ENCODE measurements around the gene NT5DC4.

The NT5DC4 gene

GRCh38 chr2:112772911-112773475, 52.2 kb downstream of the NT5DC4 start:
- no peaks in the 10 kb centered on the region for H3K9me3 Mint-ChIP-seq
- H3K27ac Mint-ChIP-seq (ENCODE audit: low read depth), result no peak overlapping the region
- DNase-seq (ENCODE audit: low spot score in 2 of 2) (no peak), ATAC-seq (replicated peaks; ENCODE audit: extremely low read depth, poor library complexity, severe bottlenecking) (no peak)
- H3K36me3 Mint-ChIP-seq (ENCODE audit: insufficient read depth), result peaks cover 1% of the 10 kb centered on the region
- no peak overlapping the region for H3K4me3 Mint-ChIP-seq
- H3K4me1 Mint-ChIP-seq, result peaks cover 27% of the 10 kb centered on the region
- no peaks in the 10 kb centered on the region for H3K27me3 Mint-ChIP-seq

- Mint-ChIP-seq H3K27ac (ENCODE audit: low read depth) (no peak overlapping the region), H3K4me1 (peaks cover 21% of the 10 kb centered on the region), H3K9me3 (no peaks in the 10 kb centered on the region), H3K36me3 (ENCODE audit: insufficient read depth) (peaks cover 1% of the 10 kb centered on the region), H3K27me3 (no peaks in the 10 kb centered on the region), H3K4me3 (no peak overlapping the region)
- DNase-seq (ENCODE audit: low spot score in 2 of 2), result no peak
- no peak for ATAC-seq (replicated peaks; ENCODE audit: extremely low read depth, poor library complexity, severe bottlenecking)
Observed at GRCh38 chr2:112773556-112773955, 52.7 kb downstream of the NT5DC4 start.

- Mint-ChIP-seq H3K4me3 (no peak overlapping the region), H3K4me1 (peaks cover 15% of the 10 kb centered on the region), H3K27me3 (no peaks in the 10 kb centered on the region), H3K36me3 (ENCODE audit: insufficient read depth) (peaks cover 1% of the 10 kb centered on the region), H3K27ac (ENCODE audit: low read depth) (no peak overlapping the region), H3K9me3 (no peaks in the 10 kb centered on the region)
- no peak for ATAC-seq (replicated peaks; ENCODE audit: extremely low read depth, poor library complexity, severe bottlenecking)
- DNase-seq (ENCODE audit: low spot score in 2 of 2), result no peak
Observed at GRCh38 chr2:112774536-112775285, 53.9 kb downstream of the NT5DC4 start.

GRCh38 chr2:112776113-112776512, 55.3 kb downstream of the NT5DC4 start:
- H3K4me1 Mint-ChIP-seq, result peaks cover 15% of the 10 kb centered on the region
- no peak for ATAC-seq (replicated peaks; ENCODE audit: extremely low read depth, poor library complexity, severe bottlenecking)

GRCh38 chr2:112777036-112777435, 56.2 kb downstream of the NT5DC4 start:
- ATAC-seq (replicated peaks; ENCODE audit: extremely low read depth, poor library complexity, severe bottlenecking) (no peak), DNase-seq (ENCODE audit: low spot score in 2 of 2) (no peak)
- Mint-ChIP-seq H3K4me3 (peak overlapping the region; percentile 39), H3K27ac (ENCODE audit: low read depth) (no peak overlapping the region), H3K36me3 (ENCODE audit: insufficient read depth) (peaks cover 1% of the 10 kb centered on the region), H3K9me3 (no peaks in the 10 kb centered on the region), H3K4me1 (peaks cover 15% of the 10 kb centered on the region), H3K27me3 (no peaks in the 10 kb centered on the region)

More at GRCh38 chr2:112776113-112776512, 55.3 kb downstream of the NT5DC4 start:
- Mint-ChIP-seq H3K27me3 (no peaks in the 10 kb centered on the region), H3K4me3 (no peak overlapping the region), H3K36me3 (ENCODE audit: insufficient read depth) (peaks cover 1% of the 10 kb centered on the region), H3K9me3 (no peaks in the 10 kb centered on the region), H3K27ac (ENCODE audit: low read depth) (peak overlapping the region; percentile 0)
- DNase-seq (ENCODE audit: low spot score in 2 of 2), result no peak

- no peak for ATAC-seq (replicated peaks; ENCODE audit: extremely low read depth, poor library complexity, severe bottlenecking)
- H3K27me3 Mint-ChIP-seq, result peaks cover 12% of the 10 kb centered on the region
- peaks cover 1% of the 10 kb centered on the region for H3K36me3 Mint-ChIP-seq (ENCODE audit: insufficient read depth)
- H3K27ac Mint-ChIP-seq (ENCODE audit: low read depth), result no peak overlapping the region
- H3K4me1 Mint-ChIP-seq, result peaks cover 15% of the 10 kb centered on the region
- H3K9me3 Mint-ChIP-seq, result no peaks in the 10 kb centered on the region
- DNase-seq (ENCODE audit: low spot score in 2 of 2), result no peak
- no peak overlapping the region for H3K4me3 Mint-ChIP-seq
Observed at GRCh38 chr2:112779598-112779997, 58.8 kb downstream of the NT5DC4 start.

GRCh38 chr2:112782234-112782799, 61.5 kb downstream of the NT5DC4 start:
- Mint-ChIP-seq H3K27ac (ENCODE audit: low read depth) (no peak overlapping the region), H3K9me3 (no peaks in the 10 kb centered on the region), H3K4me3 (no peak overlapping the region), H3K4me1 (peaks cover 3% of the 10 kb centered on the region), H3K36me3 (ENCODE audit: insufficient read depth) (no peaks in the 10 kb centered on the region), H3K27me3 (peaks cover 18% of the 10 kb centered on the region)
- no peak for ATAC-seq (replicated peaks; ENCODE audit: extremely low read depth, poor library complexity, severe bottlenecking)
- no peak for DNase-seq (ENCODE audit: low spot score in 2 of 2)

GRCh38 chr2:112783187-112783714, 62.4 kb downstream of the NT5DC4 start:
- DNase-seq (ENCODE audit: low spot score in 2 of 2) (no peak), ATAC-seq (replicated peaks; ENCODE audit: extremely low read depth, poor library complexity, severe bottlenecking) (no peak)
- no peaks in the 10 kb centered on the region for H3K36me3 Mint-ChIP-seq (ENCODE audit: insufficient read depth)
- no peaks in the 10 kb centered on the region for H3K4me1 Mint-ChIP-seq
- no peaks in the 10 kb centered on the region for H3K9me3 Mint-ChIP-seq
- peaks cover 18% of the 10 kb centered on the region for H3K27me3 Mint-ChIP-seq
- no peak overlapping the region for H3K4me3 Mint-ChIP-seq
- H3K27ac Mint-ChIP-seq (ENCODE audit: low read depth), result no peak overlapping the region

GRCh38 chr2:112784199-112785189, 63.7 kb downstream of the NT5DC4 start, which contains the start of gene IL1A:
Gene IL1A, minus strand, starts transcription at chr2:112784493. Its CDS starts 723 bp downstream, at chr2:112783770.
- no peaks in the 10 kb centered on the region for H3K4me1 Mint-ChIP-seq
- DNase-seq (ENCODE audit: low spot score in 2 of 2), result no peak
- no peak for ATAC-seq (replicated peaks; ENCODE audit: extremely low read depth, poor library complexity, severe bottlenecking)
- no peak within 1 kb of the TSS for H3K27ac Mint-ChIP-seq (ENCODE audit: low read depth)
- H3K27me3 Mint-ChIP-seq, result peaks cover 18% of the 10 kb centered on the region
- no peaks in the 10 kb centered on the region for H3K36me3 Mint-ChIP-seq (ENCODE audit: insufficient read depth)
- H3K9me3 Mint-ChIP-seq, result no peaks in the 10 kb centered on the region
- no peak within 1 kb of the TSS for H3K4me3 Mint-ChIP-seq

- ATAC-seq (replicated peaks; ENCODE audit: extremely low read depth, poor library complexity, severe bottlenecking) (no peak), DNase-seq (ENCODE audit: low spot score in 2 of 2) (no peak)
- H3K9me3 Mint-ChIP-seq, result no peaks in the 10 kb centered on the region
- H3K4me3 Mint-ChIP-seq, result no peak overlapping the region
- no peaks in the 10 kb centered on the region for H3K4me1 Mint-ChIP-seq
- H3K36me3 Mint-ChIP-seq (ENCODE audit: insufficient read depth), result no peaks in the 10 kb centered on the region
- H3K27ac Mint-ChIP-seq (ENCODE audit: low read depth), result no peak overlapping the region
- peaks cover 18% of the 10 kb centered on the region for H3K27me3 Mint-ChIP-seq
Observed at GRCh38 chr2:112787294-112787693, 66.5 kb downstream of the NT5DC4 start.

GRCh38 chr2:112787729-112788393, 67.0 kb downstream of the NT5DC4 start:
- no peak overlapping the region for H3K27ac Mint-ChIP-seq (ENCODE audit: low read depth)
- ATAC-seq (replicated peaks; ENCODE audit: extremely low read depth, poor library complexity, severe bottlenecking), result no peak

More at GRCh38 chr2:112787729-112788393, 67.0 kb downstream of the NT5DC4 start:
- Mint-ChIP-seq H3K36me3 (ENCODE audit: insufficient read depth) (no peaks in the 10 kb centered on the region), H3K4me1 (no peaks in the 10 kb centered on the region), H3K9me3 (no peaks in the 10 kb centered on the region), H3K4me3 (no peak overlapping the region), H3K27me3 (peaks cover 18% of the 10 kb centered on the region)
- DNase-seq (ENCODE audit: low spot score in 2 of 2), result no peak
